HepG2 (cell line): ENCODE measurements around the gene PKLR. TPM values are rescaled to one million over a fixed set of nuclear protein-coding genes. Genes with fewer than 3 reads are reported as not detected.

Source experiments
- ATAC-seq: fragments of 200-7000 bp; cut with Tn5 transposase; 3 replicates; pipeline ENCODE4 v1.9.1; 2020; ENCODE audit warnings: mild to moderate bottlenecking, moderate library complexity
- BruUV-seq: library from RNA; stranded (reverse); fragments of 400-500 nt; replicated peaks from 2 replicates; lab custom pipeline; 2021; lab: Mats Ljungman, UMichigan
- CTCF ChIA-PET: fragments of 300-600 bp; formaldehyde crosslinking; extraction: SDS; loops from one replicate; lab custom pipeline; 2021; ENCODE audit warnings: low total read pairs, inconsistent platforms, low intra/inter-chr PET ratio; lab: Yijun Ruan, JAX
- POLR2A ChIA-PET: fragments of 350-600 bp; sonication (Branson Sonifier 250); formaldehyde crosslinking; loops from one replicate; lab custom pipeline; 2020; ENCODE audit warnings: antibody characterized with exemption, inconsistent platforms; lab: Yijun Ruan, JAX
- DNase-seq: peaks from one replicate; pipeline ENCODE4 v3.0.0-alpha.2; 2015; ENCODE audit warnings: low spot score
- FAIRE-seq: peaks from 3 replicates; lab custom pipeline; 2011; peaks lifted over from hg19 to GRCh38; lab: Jason Lieb, UNC
- H2AFZ ChIP-seq: one replicate; pipeline ENCODE4 v1.6.1; 2011; ENCODE audit warnings: low read length, inconsistent platforms
- H3K27ac ChIP-seq: fragments of 300-600 bp; 3 replicates; pipeline ENCODE4 v1.8.0; 2011; ENCODE audit warnings: mixed run types, mild to moderate bottlenecking, mixed read lengths, low read length, inconsistent platforms; ENCODE audit not compliant: insufficient read depth; ENCODE audit errors: extremely low read length
- H3K27me3 ChIP-seq, 2 experiments: fragments of 200-600 bp in 1 of 2; 2 replicates in 1 of 2; 3 replicates in 1 of 2; pipeline versions ENCODE4 v1.6.0 to v1.8.0; 2011; ENCODE audit warnings: low read length in 2 of 2, mild to moderate bottlenecking in 2 of 2, moderate library complexity in 2 of 2, inconsistent platforms in 1 of 2; ENCODE audit not compliant: insufficient read depth in 2 of 2, control insufficient read depth in 1 of 2
- H3K36me3 ChIP-seq, 2 experiments: fragments of 200-600 bp in 1 of 2; replicated peaks in 1 of 2; 2 replicates in 1 of 2; 3 replicates in 1 of 2; pipeline versions ENCODE4 v1.5.1 to v1.8.0; 2011; ENCODE audit warnings: low read length in 2 of 2, inconsistent platforms in 1 of 2; ENCODE audit not compliant: insufficient read depth in 2 of 2, control insufficient read depth in 1 of 2
- H3K4me1 ChIP-seq: 2 replicates; pipeline ENCODE4 v1.5.1; 2012; ENCODE audit warnings: low read length, inconsistent platforms; ENCODE audit not compliant: insufficient read depth
- H3K4me2 ChIP-seq: 2 replicates; pipeline ENCODE4 v1.6.0; 2011; ENCODE audit warnings: low read depth, low read length, inconsistent platforms
- H3K4me3 ChIP-seq, 3 experiments: fragments of 200-600 bp in 1 of 3; sonication (generic), shearing (Covaris generic) in 1 of 3; replicated peaks in 1 of 3; 2 replicates each; pipeline ENCODE4 v1.5.1; 2011 to 2016; ENCODE audit warnings: low read length in 3 of 3, inconsistent platforms in 2 of 3, low read depth in 2 of 3, mild to moderate bottlenecking in 2 of 3, control low read depth in 1 of 3, mixed read lengths in 1 of 3; ENCODE audit not compliant: insufficient read depth in 1 of 3
- H3K79me2 ChIP-seq: one replicate; pipeline ENCODE4 v1.6.1; 2011; ENCODE audit warnings: low read length, inconsistent platforms; ENCODE audit not compliant: insufficient read depth
- H3K9ac ChIP-seq: 2 replicates; pipeline ENCODE4 v1.6.0; 2011; ENCODE audit warnings: mild to moderate bottlenecking, low read depth, low read length, inconsistent platforms; ENCODE audit not compliant: insufficient read depth
- H3K9me3 ChIP-seq: 2 replicates; pipeline ENCODE4 v1.5.1; 2012; ENCODE audit warnings: mild to moderate bottlenecking, low read length
- H4K20me1 ChIP-seq: 2 replicates; pipeline ENCODE4 v1.6.0; 2011; ENCODE audit warnings: inconsistent platforms, mild to moderate bottlenecking, low read length, moderate library complexity; ENCODE audit not compliant: insufficient read depth
- FOXC1 ChIP-seq: sonication (generic); formaldehyde crosslinking; IDR thresholded peaks from 2 replicates; pipeline ENCODE4 v1.8.0; 2022; ENCODE audit warnings: mild to moderate bottlenecking, missing genetic modification reagents, borderline replicate concordance
- HIVEP1 ChIP-seq: sonication (generic); formaldehyde crosslinking; IDR thresholded peaks from 2 replicates; pipeline ENCODE4 v1.4.0; 2020; ENCODE audit warnings: mild to moderate bottlenecking, missing genetic modification reagents
- KMT2A ChIP-seq: sonication (generic); formaldehyde crosslinking; IDR thresholded peaks from 2 replicates; pipeline ENCODE4 v1.4.0; 2020; ENCODE audit warnings: missing genetic modification reagents
- MAF1 ChIP-seq: sonication (generic); formaldehyde crosslinking; IDR thresholded peaks from 2 replicates; pipeline ENCODE4 v1.5.0; 2020; ENCODE audit warnings: missing genetic modification reagents, borderline replicate concordance
- MXD1 ChIP-seq: sonication (generic); formaldehyde crosslinking; IDR thresholded peaks from 2 replicates; pipeline ENCODE4 v1.4.0; 2020; ENCODE audit warnings: mild to moderate bottlenecking, missing genetic modification reagents
- RARG ChIP-seq: sonication (generic); formaldehyde crosslinking; IDR thresholded peaks from 2 replicates; pipeline ENCODE4 v1.4.0; 2020; ENCODE audit warnings: low read depth, mild to moderate bottlenecking, missing genetic modification reagents
- RBFOX2 ChIP-seq: fragments of 200-400 bp; formaldehyde crosslinking; IDR thresholded peaks from 2 replicates; pipeline ENCODE4 v1.6.1; 2017; ENCODE audit warnings: low read depth, mild to moderate bottlenecking, low read length
- ZNF318 ChIP-seq: sonication (generic); formaldehyde crosslinking; IDR thresholded peaks from 2 replicates; pipeline ENCODE4 v1.4.0; 2020; ENCODE audit warnings: mild to moderate bottlenecking, missing genetic modification reagents
- ZNF460 ChIP-seq: sonication (generic); formaldehyde crosslinking; IDR thresholded peaks from 2 replicates; pipeline ENCODE4 v1.5.1; 2020; ENCODE audit warnings: missing genetic modification reagents, mild to moderate bottlenecking, borderline replicate concordance
- ZNF672 ChIP-seq: sonication (generic); formaldehyde crosslinking; IDR thresholded peaks from 2 replicates; pipeline ENCODE4 v1.8.1; 2022; ENCODE audit warnings: missing genetic modification reagents
- ZNF720 ChIP-seq: sonication (generic); formaldehyde crosslinking; IDR thresholded peaks from 2 replicates; pipeline ENCODE4 v1.4.0; 2020; ENCODE audit warnings: missing genetic modification reagents
- ZNF770 ChIP-seq: sonication (generic); formaldehyde crosslinking; IDR thresholded peaks from 2 replicates; pipeline ENCODE4 v1.5.0; 2020; ENCODE audit warnings: mild to moderate bottlenecking, missing genetic modification reagents
- ZSCAN31 ChIP-seq: sonication (generic); formaldehyde crosslinking; IDR thresholded peaks from 2 replicates; pipeline ENCODE4 v1.5.0; 2020; ENCODE audit warnings: low read depth, mild to moderate bottlenecking, missing genetic modification reagents
- WGBS: methylation state at CpG from one replicate; pipeline ENCODE4 v1.1.6; 2017; ENCODE audit warnings: low lambda C conversion rate; 5-methylcytosine and 5-hydroxymethylcytosine counted together
- in situ Hi-C: cut with HindIII; loops from 2 replicates; pipeline ENCODE4 v1.10.0; 2017; ENCODE audit warnings: low pct_unique_long_range_greater_than_20kb; ENCODE audit not compliant: extremely low pct_ligation_motif_present
- intact Hi-C: fragments of 100-400 bp; cut with micrococcal nuclease; formaldehyde crosslinking; loops from one replicate; pipeline ENCODE4 v1.10.0; 2022; ENCODE audit not compliant: unreplicated experiment
- polyA plus RNA-seq, 8 experiments: library from polyadenylated mRNA; depleted of rRNA in 3 of 8; stranded (reverse) in 7 of 8; unstranded in 1 of 8; fragments of >200 nt; fragmentation: Illumina TruSeq in 4 of 8; extraction: Trizol in 4 of 8; gene quantifications; 2 replicates each; pipeline versions ENCODE4 v1.2.1 to v1.2.3, GENCODE V29; 2011 to 2016; ENCODE audit warnings: low read depth in 4 of 8, missing spikeins in 1 of 8, mixed read lengths in 1 of 8; ENCODE audit not compliant: insufficient read depth in 1 of 8
- total RNA-seq, 5 experiments: library from RNA; depleted of rRNA; stranded (reverse); fragments of >200 nt; fragmentation: Illumina TruSeq; extraction: Trizol; gene quantifications; 2 replicates each; pipeline ENCODE4 v1.2.3, GENCODE V29; 2016; ENCODE audit warnings: low read depth in 1 of 5

Gene PKLR
- total and polyA plus RNA-seq, 2 of the 13 experiments (the other 11 are each of a cell fraction or from before 2014, with no cell fraction given): 10.3 to 29.3 TPM

- WGBS: 1% methylated on average over 14 of the region's 35 CpGs
- Histone ChIP-seq H3K4me3 (peak overlapping the region; percentile 61 to 83 (median 72)), H2AFZ (no peak overlapping the region), H3K4me2 (peak overlapping the region; percentile 99), H3K9ac (peak overlapping the region; percentile 72), H4K20me1 (no peaks in the 10 kb centered on the region), H3K4me1 (peaks cover 45% of the 10 kb centered on the region), H3K27me3 (no peaks in the 10 kb centered on the region), H3K79me2 (peaks cover 8% of the 10 kb centered on the region), H3K36me3 (peaks cover 3 to 6% of the 10 kb centered on the region in 2 experiments; a peak in 2 of 5 replicates), H3K27ac (peak overlapping the region; percentile 47), H3K9me3 (no peaks in the 10 kb centered on the region)
- ChIA-PET POLR2A (interaction anchor here (1.0 to 1.3 kb wide), 6 partner anchors 18 to 309 kb away, joined by 3 to 12 read pairs (median 4); partner anchors contain the start of genes CLK2, FDPS and PKLR), CTCF (interaction anchor here (0.9 kb wide), 1 partner anchor 53 kb away, joined by 3 read pairs; no protein-coding TSS in a partner anchor)
- intact Hi-C loops: loop anchor here (1.0 kb wide), 1 partner anchor 54 kb away; the partner anchor contains the start of gene FDPS
- FAIRE-seq (no peak), DNase-seq (no peak), ATAC-seq (peak; percentile 16)
- in situ Hi-C loops: loop anchor here (10.0 kb wide), 1 partner anchor 50 kb away; the partner anchor contains the start of genes FDPS and PKLR
- no TSS peak for BruUV-seq
- TF ChIP-seq ZNF720: no peak
- no peak for TF ChIP-seq RARG
- no peak for TF ChIP-seq KMT2A (CRISPR knock-in tag)
- no peak for TF ChIP-seq ZNF672
- TF ChIP-seq ZNF460 (CRISPR knock-in tag): no peak
- peak; percentile 57; the same call in 1 of the 2 replicates for TF ChIP-seq HIVEP1 (CRISPR knock-in tag)
- TF ChIP-seq ZNF318 (CRISPR knock-in tag): no peak
- TF ChIP-seq ZNF770 (CRISPR knock-in tag): no peak
- no peak for TF ChIP-seq ZSCAN31 (CRISPR knock-in tag)
- no peak for TF ChIP-seq MAF1 (CRISPR knock-in tag)
- peak; percentile 18; the same call in 1 of the 2 replicates for TF ChIP-seq FOXC1 (CRISPR knock-in tag)
- TF ChIP-seq RBFOX2: peak; percentile 34; the same call in 1 of the 2 replicates
- no peak for TF ChIP-seq MXD1 (CRISPR knock-in tag)
Measured at GRCh38 chr1:155254714-155255242, 46.5 kb downstream of the PKLR start.
